ENCODE data around the gene ACKR1. TPM values are rescaled to one million over a fixed set of nuclear protein-coding genes. Genes with fewer than 3 reads are reported as not detected.

The ACKR1 gene
- total RNA-seq, 5 donors from 2014 or later (not counting 1 experiment from before 2014, with no cell fraction given): 0.20 to 0.28 TPM; not detected in 3

GRCh38 chr1:159168043-159168442 lies 36.6 kb upstream of the ACKR1 start:
- peaks cover 20 to 30% of the 10 kb centered on the region in 2 experiments for H3K27me3 ChIP-seq (replicated peaks in 1 of 2; ENCODE audit: control insufficient read depth in 2 of 2, extremely low read depth in 1 of 2, insufficient read depth in 2 of 2, low read length in 1 of 2)
- 29% methylated on average over 1 of the region's 4 CpGs for whole genome bisulfite sequencing (ENCODE audit: insufficient coverage)
- ATAC-seq (replicated peaks in 1 of 4) (no peak), DNase-seq (no peak)
- H3K4me1 ChIP-seq (ENCODE audit: control insufficient read depth in 1 of 2, extremely low read depth in 1 of 2, insufficient read depth in 2 of 2, low read length in 2 of 2): no peaks in the 10 kb centered on the region
- H3K27me3 Mint-ChIP-seq: peaks cover 55 to 66% of the 10 kb centered on the region in 2 donors
- no peak overlapping the region for H3K27ac ChIP-seq (ENCODE audit: low read length)
- peaks cover 3 to 6% (median 6%) of the 10 kb centered on the region in 3 donors for H3K4me1 Mint-ChIP-seq
- H3K9me3 Mint-ChIP-seq: no peaks in the 10 kb centered on the region
- H3K36me3 Mint-ChIP-seq: no peaks in the 10 kb centered on the region
- H3K36me3 ChIP-seq (ENCODE audit: control insufficient read depth in 2 of 2, extremely low read depth in 1 of 2, insufficient read depth in 1 of 2, low read length in 1 of 2): no peaks in the 10 kb centered on the region
- no peak overlapping the region for H3K4me3 Mint-ChIP-seq
- H3K4me3 ChIP-seq (ENCODE audit: control insufficient read depth in 1 of 2, extremely low read depth in 1 of 2, low read length in 1 of 2): no peak overlapping the region
- ChIA-PET POLR2A (no interaction called here), CTCF (no interaction called here)
- H3K9me3 ChIP-seq: no peaks in the 10 kb centered on the region
- no peak overlapping the region for H3K27ac Mint-ChIP-seq

- ATAC-seq (replicated peaks in 1 of 4) (no peak), DNase-seq (no peak)
- Mint-ChIP-seq H3K27me3 (peaks cover 66 to 81% of the 10 kb centered on the region in 2 donors), H3K4me1 (peaks cover 3 to 6% (median 6%) of the 10 kb centered on the region in 3 donors), H3K4me3 (no peak overlapping the region), H3K9me3 (no peaks in the 10 kb centered on the region), H3K27ac (no peak overlapping the region), H3K36me3 (no peaks in the 10 kb centered on the region)
- H3K4me3 ChIP-seq (ENCODE audit: control insufficient read depth in 1 of 2, extremely low read depth in 1 of 2, low read length in 1 of 2): no peak overlapping the region
- WGBS (ENCODE audit: insufficient coverage): 67% methylated on average over 4 of the region's 5 CpGs
- CTCF ChIA-PET: no interaction called here
- no peaks in the 10 kb centered on the region for H3K4me1 ChIP-seq (ENCODE audit: control insufficient read depth in 1 of 2, extremely low read depth in 1 of 2, insufficient read depth in 2 of 2, low read length in 2 of 2)
- H3K27ac ChIP-seq (ENCODE audit: low read length): no peak overlapping the region
- peaks cover 23 to 33% of the 10 kb centered on the region in 2 experiments for H3K27me3 ChIP-seq (replicated peaks in 1 of 2; ENCODE audit: control insufficient read depth in 2 of 2, extremely low read depth in 1 of 2, insufficient read depth in 2 of 2, low read length in 1 of 2)
- no peaks in the 10 kb centered on the region for H3K36me3 ChIP-seq (ENCODE audit: control insufficient read depth in 2 of 2, extremely low read depth in 1 of 2, insufficient read depth in 1 of 2, low read length in 1 of 2)
- POLR2A ChIA-PET: no interaction called here
- H3K9me3 ChIP-seq: no peaks in the 10 kb centered on the region
Observed at GRCh38 chr1:159170639-159171038, 34.0 kb upstream of the ACKR1 start.

- Histone ChIP-seq H3K4me1 (ENCODE audit: control insufficient read depth in 1 of 2, extremely low read depth in 1 of 2, insufficient read depth in 2 of 2, low read length in 2 of 2) (no peaks in the 10 kb centered on the region), H3K36me3 (ENCODE audit: control insufficient read depth in 2 of 2, extremely low read depth in 1 of 2, insufficient read depth in 1 of 2, low read length in 1 of 2) (no peaks in the 10 kb centered on the region), H3K27ac (ENCODE audit: low read length) (no peak within 1 kb of the TSS), H3K4me3 (ENCODE audit: control insufficient read depth in 1 of 2, extremely low read depth in 1 of 2, low read length in 1 of 2) (no peak within 1 kb of the TSS), H3K27me3 (replicated peaks in 1 of 2; ENCODE audit: control insufficient read depth in 2 of 2, extremely low read depth in 1 of 2, insufficient read depth in 2 of 2, low read length in 1 of 2) (peaks cover 23 to 33% of the 10 kb centered on the region in 2 experiments), H3K9me3 (no peaks in the 10 kb centered on the region)
- H3K4me1 Mint-ChIP-seq: peaks cover 3 to 6% (median 6%) of the 10 kb centered on the region in 3 donors
- peak within 1 kb of the TSS in 1 of 3 donors; percentile 21 for H3K4me3 Mint-ChIP-seq
- no peaks in the 10 kb centered on the region for H3K9me3 Mint-ChIP-seq
- H3K36me3 Mint-ChIP-seq: no peaks in the 10 kb centered on the region
- POLR2A ChIA-PET: no interaction called here
- WGBS (ENCODE audit: insufficient coverage): 5% methylated on average over 16 of the region's 29 CpGs
- CTCF ChIA-PET: no interaction called here
- peaks cover 66 to 77% of the 10 kb centered on the region in 2 donors for H3K27me3 Mint-ChIP-seq
- H3K27ac Mint-ChIP-seq: no peak within 1 kb of the TSS
- ATAC-seq (replicated peaks in 1 of 4): no peak
- DNase-seq: no peak
Observed at GRCh38 chr1:159171254-159171687, 33.4 kb upstream of the ACKR1 start, which contains the start of gene CADM3. TSS of gene CADM3 (plus strand) at chr1:159171615. CDS start at chr1:159171766, 151 bp downstream.

GRCh38 chr1:159171688-159172501 lies 32.8 kb upstream of the ACKR1 start:
- peaks cover 66 to 73% of the 10 kb centered on the region in 2 donors for H3K27me3 Mint-ChIP-seq
- DNase-seq: no peak
- ATAC-seq (replicated peaks in 1 of 4): no peak
- ChIA-PET POLR2A (no interaction called here), CTCF (no interaction called here)
- H3K4me1 Mint-ChIP-seq: peaks cover 3 to 6% (median 6%) of the 10 kb centered on the region in 3 donors
- Histone ChIP-seq H3K27me3 (replicated peaks in 1 of 2; ENCODE audit: control insufficient read depth in 2 of 2, extremely low read depth in 1 of 2, insufficient read depth in 2 of 2, low read length in 1 of 2) (peaks cover 21 to 33% of the 10 kb centered on the region in 2 experiments), H3K36me3 (ENCODE audit: control insufficient read depth in 2 of 2, extremely low read depth in 1 of 2, insufficient read depth in 1 of 2, low read length in 1 of 2) (no peaks in the 10 kb centered on the region), H3K27ac (ENCODE audit: low read length) (no peak overlapping the region), H3K4me1 (ENCODE audit: control insufficient read depth in 1 of 2, extremely low read depth in 1 of 2, insufficient read depth in 2 of 2, low read length in 2 of 2) (no peaks in the 10 kb centered on the region), H3K9me3 (no peaks in the 10 kb centered on the region), H3K4me3 (ENCODE audit: control insufficient read depth in 1 of 2, extremely low read depth in 1 of 2, low read length in 1 of 2) (no peak overlapping the region)
- H3K27ac Mint-ChIP-seq: no peak overlapping the region
- H3K36me3 Mint-ChIP-seq: no peaks in the 10 kb centered on the region
- WGBS (ENCODE audit: insufficient coverage): 4% methylated on average over 38 of the region's 49 CpGs
- no peaks in the 10 kb centered on the region for H3K9me3 Mint-ChIP-seq
- H3K4me3 Mint-ChIP-seq: peak overlapping the region in 1 of 3 donors; percentile 21

- Histone ChIP-seq H3K36me3 (ENCODE audit: control insufficient read depth in 2 of 2, extremely low read depth in 1 of 2, insufficient read depth in 1 of 2, low read length in 1 of 2) (no peaks in the 10 kb centered on the region), H3K27me3 (replicated peaks in 1 of 2; ENCODE audit: control insufficient read depth in 2 of 2, extremely low read depth in 1 of 2, insufficient read depth in 2 of 2, low read length in 1 of 2) (peaks cover 21 to 33% of the 10 kb centered on the region in 2 experiments), H3K4me3 (ENCODE audit: control insufficient read depth in 1 of 2, extremely low read depth in 1 of 2, low read length in 1 of 2) (no peak overlapping the region), H3K4me1 (ENCODE audit: control insufficient read depth in 1 of 2, extremely low read depth in 1 of 2, insufficient read depth in 2 of 2, low read length in 2 of 2) (no peaks in the 10 kb centered on the region), H3K27ac (ENCODE audit: low read length) (no peak overlapping the region), H3K9me3 (no peaks in the 10 kb centered on the region)
- Mint-ChIP-seq H3K9me3 (peaks cover 0 to 5% (median 0%) of the 10 kb centered on the region in 3 donors), H3K27ac (no peak overlapping the region), H3K36me3 (no peaks in the 10 kb centered on the region), H3K4me1 (peaks cover 3 to 6% (median 6%) of the 10 kb centered on the region in 3 donors), H3K27me3 (peaks cover 63 to 70% of the 10 kb centered on the region in 2 donors), H3K4me3 (no peak overlapping the region)
- ATAC-seq (replicated peaks in 1 of 4) (no peak), DNase-seq (no peak)
- 0% methylated on average over 5 of the region's 17 CpGs for WGBS (ENCODE audit: insufficient coverage)
- CTCF ChIA-PET: no interaction called here
- POLR2A ChIA-PET: no interaction called here
Observed at GRCh38 chr1:159172614-159173291, 31.9 kb upstream of the ACKR1 start.

GRCh38 chr1:159173320-159173719 lies 31.4 kb upstream of the ACKR1 start:
- H3K4me1 ChIP-seq (ENCODE audit: control insufficient read depth in 1 of 2, extremely low read depth in 1 of 2, insufficient read depth in 2 of 2, low read length in 2 of 2): no peaks in the 10 kb centered on the region
- no peak overlapping the region for H3K27ac Mint-ChIP-seq
- peaks cover 18 to 30% of the 10 kb centered on the region in 2 experiments for H3K27me3 ChIP-seq (replicated peaks in 1 of 2; ENCODE audit: control insufficient read depth in 2 of 2, extremely low read depth in 1 of 2, insufficient read depth in 2 of 2, low read length in 1 of 2)
- no peaks in the 10 kb centered on the region for H3K36me3 Mint-ChIP-seq
- ATAC-seq (replicated peaks in 1 of 4) (no peak), DNase-seq (no peak)
- no peak overlapping the region for H3K27ac ChIP-seq (ENCODE audit: low read length)
- H3K9me3 ChIP-seq: no peaks in the 10 kb centered on the region
- peaks cover 57 to 64% of the 10 kb centered on the region in 2 donors for H3K27me3 Mint-ChIP-seq
- POLR2A ChIA-PET: no interaction called here
- H3K4me1 Mint-ChIP-seq: peaks cover 3 to 6% (median 6%) of the 10 kb centered on the region in 3 donors
- CTCF ChIA-PET: no interaction called here
- H3K4me3 Mint-ChIP-seq: no peak overlapping the region
- 38% methylated on average over 2 of the region's 7 CpGs for WGBS (ENCODE audit: insufficient coverage)
- no peaks in the 10 kb centered on the region for H3K36me3 ChIP-seq (ENCODE audit: control insufficient read depth in 2 of 2, extremely low read depth in 1 of 2, insufficient read depth in 1 of 2, low read length in 1 of 2)
- H3K4me3 ChIP-seq (ENCODE audit: control insufficient read depth in 1 of 2, extremely low read depth in 1 of 2, low read length in 1 of 2): no peak overlapping the region
- H3K9me3 Mint-ChIP-seq: peaks cover 0 to 5% (median 0%) of the 10 kb centered on the region in 3 donors

All from T-cell (primary cell).